Measurements from ENCODE around the gene TESMIN.

The TESMIN gene

GRCh38 chr11:68658097-68658496, 93.2 kb downstream of the TESMIN start:
- no peak for DNase-seq

All from stimulated activated naive CD4-positive, alpha-beta T cell treated with Interleukin-2 at 50 U/mL for 16 hours (primary cell).